Hepatocyte (in vitro differentiated cells): ENCODE data around the gene C6orf136. TPM values are rescaled to one million over a fixed set of nuclear protein-coding genes. Genes with fewer than 3 reads are reported as not detected.

Experiments
- DNase-seq: peaks from one replicate; pipeline ENCODE4 v3.0.0-alpha.2; 2016; ENCODE audit warnings: low spot score
- H2AFZ ChIP-seq: fragments of 200-600 bp; sonication (generic); 2 replicates; pipeline ENCODE4 v1.6.0; 2016; ENCODE audit warnings: antibody characterized with exemption, mild to moderate bottlenecking
- H3K27ac ChIP-seq: fragments of 200-600 bp; sonication (generic); 2 replicates; pipeline ENCODE4 v1.5.1; 2016; ENCODE audit warnings: mild to moderate bottlenecking
- H3K27me3 ChIP-seq: fragments of 200-600 bp; sonication (generic); 2 replicates; pipeline ENCODE4 v1.6.1; 2016
- H3K36me3 ChIP-seq: fragments of 200-600 bp; sonication (generic); replicated peaks from 2 replicates; pipeline ENCODE4 v1.5.1; 2016; ENCODE audit warnings: low read depth; ENCODE audit not compliant: insufficient read depth
- H3K4me1 ChIP-seq: fragments of 200-600 bp; sonication (generic); 2 replicates; pipeline ENCODE4 v1.5.1; 2016; ENCODE audit warnings: mild to moderate bottlenecking, moderate library complexity; ENCODE audit not compliant: insufficient read depth
- H3K4me2 ChIP-seq: fragments of 200-600 bp; sonication (generic); 2 replicates; pipeline ENCODE4 v1.6.0; 2016
- H3K4me3 ChIP-seq: fragments of 200-600 bp; sonication (generic); 2 replicates; pipeline ENCODE4 v1.5.1; 2016; ENCODE audit warnings: mild to moderate bottlenecking
- H3K79me2 ChIP-seq: fragments of 200-600 bp; sonication (generic); 2 replicates; pipeline ENCODE4 v1.6.0; 2017; ENCODE audit warnings: mild to moderate bottlenecking
- H3K9me2 ChIP-seq: fragments of 200-600 bp; sonication (generic); replicated peaks from 2 replicates; pipeline ENCODE4 v1.6.0; 2017; ENCODE audit warnings: mild to moderate bottlenecking; ENCODE audit not compliant: insufficient read depth
- H3K9me3 ChIP-seq: fragments of 200-600 bp; sonication (generic); 2 replicates; pipeline ENCODE4 v1.5.1; 2016; ENCODE audit warnings: low read depth, mild to moderate bottlenecking
- H4K20me1 ChIP-seq: fragments of 200-600 bp; sonication (generic); 2 replicates; pipeline ENCODE4 v1.6.0; 2016; ENCODE audit warnings: mild to moderate bottlenecking; ENCODE audit not compliant: insufficient read depth, poor library complexity, severe bottlenecking
- CTCF ChIP-seq: fragments of 200-600 bp; sonication (generic); IDR thresholded peaks from 2 replicates; pipeline ENCODE4 v1.5.1; 2016; ENCODE audit warnings: antibody characterized with exemption, mild to moderate bottlenecking; ENCODE audit not compliant: poor library complexity
- EZH2 ChIP-seq: fragments of 200-600 bp; sonication (generic); IDR thresholded peaks from 2 replicates; pipeline ENCODE4 v1.6.1; 2016; ENCODE audit warnings: antibody characterized with exemption, mild to moderate bottlenecking, borderline replicate concordance
- EZH2phosphoT487 ChIP-seq: fragments of 200-600 bp; sonication (generic); IDR thresholded peaks from one replicate; pipeline ENCODE4 v1.6.1; 2018; ENCODE audit warnings: antibody characterized with exemption, mild to moderate bottlenecking, low read depth, moderate library complexity; ENCODE audit not compliant: unreplicated experiment, severe bottlenecking
- WGBS: methylation state at CpG from one replicate; pipeline ENCODE4 v1.1.6; 2016; ENCODE audit warnings: low lambda C conversion rate; ENCODE audit errors: missing lambda C conversion rate; 5-methylcytosine and 5-hydroxymethylcytosine counted together
- polyA plus RNA-seq: library from polyadenylated mRNA; unstranded; fragments of >200 nt; fragmentation: Nextera tagmentation; extraction: Ambion mirVana; gene quantifications from 2 replicates; pipeline ENCODE4 v1.2.1, GENCODE V29; 2016
- total RNA-seq: library from RNA; depleted of rRNA; stranded (reverse); fragments of >200 nt; gene quantifications from 2 replicates; pipeline ENCODE4 v1.2.3, GENCODE V29; 2014

Gene C6orf136
- total and polyA plus RNA-seq, 2 experiments from 2014 or later = 8.7 to 16.9 TPM

GRCh38 chr6:30612687-30613248, 34.2 kb upstream of the C6orf136 start:
- Histone ChIP-seq H3K27me3 (no peaks in the 10 kb centered on the region), H3K9me2 (no peaks in the 10 kb centered on the region), H3K36me3 (peaks cover 6% of the 10 kb centered on the region), H4K20me1 (peaks cover 29% of the 10 kb centered on the region), H2AFZ (no peak overlapping the region), H3K9me3 (no peaks in the 10 kb centered on the region), H3K4me3 (no peak overlapping the region), H3K79me2 (peaks cover 31% of the 10 kb centered on the region), H3K4me1 (peaks cover 13% of the 10 kb centered on the region), H3K27ac (peak overlapping the region; percentile 87), H3K4me2 (peak overlapping the region; percentile 79)
- 50% methylated on average over 6 of the region's 6 CpGs for WGBS
- TF ChIP-seq CTCF (no peak), EZH2phosphoT487 (no peak), EZH2 (no peak)
- DNase-seq = no peak

GRCh38 chr6:30613251-30614043, 33.5 kb upstream of the C6orf136 start:
- no peaks in the 10 kb centered on the region for H3K9me3 ChIP-seq
- H3K79me2 ChIP-seq = peaks cover 36% of the 10 kb centered on the region
- H3K9me2 ChIP-seq = no peaks in the 10 kb centered on the region
- no peak for DNase-seq
- H3K27me3 ChIP-seq = no peaks in the 10 kb centered on the region
- TF ChIP-seq CTCF (no peak), EZH2 (no peak), EZH2phosphoT487 (no peak)
- H3K4me2 ChIP-seq = peak overlapping the region; percentile 79
- H3K27ac ChIP-seq = peak overlapping the region; percentile 87
- H3K36me3 ChIP-seq = peaks cover 6% of the 10 kb centered on the region
- no peak overlapping the region for H2AFZ ChIP-seq
- H3K4me1 ChIP-seq = peaks cover 13% of the 10 kb centered on the region
- peaks cover 24% of the 10 kb centered on the region for H4K20me1 ChIP-seq
- H3K4me3 ChIP-seq = no peak overlapping the region

- peaks cover 24% of the 10 kb centered on the region for H4K20me1 ChIP-seq
- no peaks in the 10 kb centered on the region for H3K27me3 ChIP-seq
- H3K79me2 ChIP-seq = peaks cover 42% of the 10 kb centered on the region
- H3K9me2 ChIP-seq = no peaks in the 10 kb centered on the region
- H3K4me3 ChIP-seq = peak overlapping the region; percentile 12
- peaks cover 18% of the 10 kb centered on the region for H3K4me1 ChIP-seq
- DNase-seq = no peak
- peak overlapping the region; percentile 79 for H3K4me2 ChIP-seq
- WGBS = 54% methylated on average over 8 of the region's 8 CpGs
- TF ChIP-seq EZH2 (no peak), CTCF (no peak), EZH2phosphoT487 (no peak)
- H3K27ac ChIP-seq = peak overlapping the region; percentile 87
- no peaks in the 10 kb centered on the region for H3K9me3 ChIP-seq
- no peak overlapping the region for H2AFZ ChIP-seq
- H3K36me3 ChIP-seq = peaks cover 6% of the 10 kb centered on the region
Measured at GRCh38 chr6:30614044-30614842, 32.7 kb upstream of the C6orf136 start.
